BJ (cell line): ENCODE data around the gene ZYG11B. TPM values are rescaled to one million over a fixed set of nuclear protein-coding genes. Genes with fewer than 3 reads are reported as not detected.

Experiments used
- CTCF ChIA-PET: fragments of 350-600 bp; formaldehyde crosslinking; extraction: SDS; loops from one replicate; lab custom pipeline; 2021; ENCODE audit warnings: antibody characterized with exemption, inconsistent platforms; lab: Yijun Ruan, JAX
- POLR2A ChIA-PET: fragments of 300-600 bp; sonication (Branson Sonifier 250); formaldehyde crosslinking; extraction: SDS; loops from one replicate; lab custom pipeline; 2021; ENCODE audit warnings: antibody characterized with exemption; lab: Charles Lee
- DNase-seq: peaks from one replicate; pipeline ENCODE4 v3.0.0-alpha.2; 2011; ENCODE audit warnings: low read depth
- H3K27me3 ChIP-seq: 2 replicates; pipeline ENCODE4 v1.6.0; 2011; ENCODE audit warnings: low read length; ENCODE audit not compliant: control insufficient read depth, insufficient read depth
- H3K36me3 ChIP-seq: 2 replicates; pipeline ENCODE4 v1.5.1; 2011; ENCODE audit warnings: low read length; ENCODE audit not compliant: control insufficient read depth, insufficient read depth
- H3K4me3 ChIP-seq: 2 replicates; pipeline ENCODE4 v1.5.1; 2011; ENCODE audit warnings: low read depth, mild to moderate bottlenecking, control low read depth, low read length
- CTCF ChIP-seq: IDR thresholded peaks from 2 replicates; pipeline ENCODE4 v1.5.1; 2011; ENCODE audit warnings: low read depth, mild to moderate bottlenecking, control low read depth, inconsistent platforms, low read length, moderate library complexity; ENCODE audit not compliant: insufficient read depth
- polyA plus RNA-seq: library from polyadenylated mRNA; depleted of rRNA; stranded (reverse); fragments of >200 nt; gene quantifications from 2 replicates; pipeline ENCODE4 v1.2.3, GENCODE V29; 2011

ZYG11B gene
- polyA plus RNA-seq, 1 experiment, result 19.0 TPM

GRCh38 chr1:52753169-52753568, 26.9 kb downstream of the ZYG11B start:
- no peak for TF ChIP-seq CTCF
- no peak overlapping the region for H3K4me3 ChIP-seq
- POLR2A ChIA-PET, result no interaction called here
- no peaks in the 10 kb centered on the region for H3K36me3 ChIP-seq
- H3K27me3 ChIP-seq, result no peaks in the 10 kb centered on the region
- no peak for DNase-seq
- CTCF ChIA-PET, result no interaction called here

- H3K4me3 ChIP-seq, result no peak overlapping the region
- TF ChIP-seq CTCF, result no peak
- CTCF ChIA-PET, result no interaction called here
- DNase-seq, result no peak
- POLR2A ChIA-PET, result no interaction called here
- 0 out of 2 replicates have a peak, but pooled peaks cover 2% of the 10 kb centered on the region for H3K36me3 ChIP-seq
- no peaks in the 10 kb centered on the region for H3K27me3 ChIP-seq
Measured at GRCh38 chr1:52756020-52756419, 29.8 kb downstream of the ZYG11B start.

DNA sequence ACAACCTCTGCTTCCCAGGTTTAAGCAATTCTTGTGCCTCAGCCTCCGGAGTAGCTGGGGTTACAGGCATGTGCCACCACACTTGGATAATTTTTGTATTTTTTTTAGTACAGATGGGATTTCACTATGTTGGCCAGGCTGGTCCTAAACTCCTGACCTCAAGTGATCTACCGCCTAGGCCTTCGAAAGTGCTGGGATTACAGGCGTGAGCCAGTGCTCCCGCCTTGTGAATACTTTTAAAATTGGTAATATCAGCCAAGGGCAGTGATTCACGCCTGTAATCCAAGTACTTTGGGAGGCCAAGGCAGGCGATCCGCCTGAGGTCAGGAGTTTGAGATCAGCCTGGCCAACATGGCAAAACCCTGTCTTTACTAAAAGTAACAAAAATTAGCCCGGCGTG, 33.7 kb downstream of the ZYG11B start:
- DNase-seq, result no peak
- H3K27me3 ChIP-seq, result no peaks in the 10 kb centered on the region
- ChIA-PET CTCF (no interaction called here), POLR2A (no interaction called here)
- TF ChIP-seq CTCF, result no peak
- H3K4me3 ChIP-seq, result no peak overlapping the region
- H3K36me3 ChIP-seq, result 0 out of 2 replicates have a peak, but pooled peaks cover 2% of the 10 kb centered on the region

- ChIA-PET POLR2A (no interaction called here), CTCF (no interaction called here)
- Histone ChIP-seq H3K4me3 (no peak overlapping the region), H3K36me3 (0 out of 2 replicates have a peak, but pooled peaks cover 1% of the 10 kb centered on the region), H3K27me3 (no peaks in the 10 kb centered on the region)
- no peak for DNase-seq
- no peak for TF ChIP-seq CTCF
Measured at GRCh38 chr1:52767596-52768280, 41.5 kb downstream of the ZYG11B start.

GRCh38 chr1:52769346-52770033, 43.2 kb downstream of the ZYG11B start:
- TF ChIP-seq CTCF, result no peak
- CTCF ChIA-PET, result no interaction called here
- POLR2A ChIA-PET, result no interaction called here

More at GRCh38 chr1:52769346-52770033, 43.2 kb downstream of the ZYG11B start:
- no peaks in the 10 kb centered on the region for H3K27me3 ChIP-seq
- H3K4me3 ChIP-seq, result no peak overlapping the region
- H3K36me3 ChIP-seq, result peaks cover 1% of the 10 kb centered on the region; the same call in 1 of the 2 replicates
- no peak for DNase-seq
